ENCODE data around the gene RABGAP1L.

The RABGAP1L gene

DNA sequence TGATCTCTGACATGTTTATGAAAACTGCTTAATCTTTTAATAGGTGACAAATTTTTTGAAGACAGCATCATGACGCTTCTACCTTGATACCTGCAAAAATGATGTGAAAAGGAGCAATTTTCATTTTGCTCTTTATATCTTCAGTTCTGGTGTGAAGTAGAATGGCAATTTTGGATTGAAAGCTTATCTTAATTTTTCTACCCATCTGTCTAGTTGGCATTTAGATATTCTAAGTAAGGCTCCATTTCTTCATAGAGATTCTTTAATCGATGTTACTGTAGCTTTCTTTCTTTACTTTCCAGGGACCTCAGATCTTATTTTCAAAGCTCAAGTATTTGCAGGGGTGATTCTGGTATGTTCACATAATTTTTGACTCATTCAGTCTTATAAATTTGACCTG is 256.2 kb downstream of the RABGAP1L start:
- no peak for DNase-seq (ENCODE audit: low read depth)
- H3K4me3 ChIP-seq (ENCODE audit: low read depth, low read length) = no peak overlapping the region
- TF ChIP-seq POLR2A (IDR thresholded peaks at IDR 0.05; ENCODE audit: extremely low read depth, insufficient read length) (no peak), MYC (IDR thresholded peaks at IDR 0.05; ENCODE audit: low read depth, low read length) (no peak)
- TF ChIP-seq, protein P1, sequence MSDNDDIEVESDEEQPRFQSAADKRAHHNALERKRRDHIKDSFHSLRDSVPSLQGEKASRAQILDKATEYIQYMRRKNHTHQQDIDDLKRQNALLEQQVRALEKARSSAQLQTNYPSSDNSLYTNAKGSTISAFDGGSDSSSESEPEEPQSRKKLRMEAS (IDR thresholded peaks at IDR 0.05; ENCODE audit: low read depth, low read length) = no peak
- TF ChIP-seq, protein P2, sequence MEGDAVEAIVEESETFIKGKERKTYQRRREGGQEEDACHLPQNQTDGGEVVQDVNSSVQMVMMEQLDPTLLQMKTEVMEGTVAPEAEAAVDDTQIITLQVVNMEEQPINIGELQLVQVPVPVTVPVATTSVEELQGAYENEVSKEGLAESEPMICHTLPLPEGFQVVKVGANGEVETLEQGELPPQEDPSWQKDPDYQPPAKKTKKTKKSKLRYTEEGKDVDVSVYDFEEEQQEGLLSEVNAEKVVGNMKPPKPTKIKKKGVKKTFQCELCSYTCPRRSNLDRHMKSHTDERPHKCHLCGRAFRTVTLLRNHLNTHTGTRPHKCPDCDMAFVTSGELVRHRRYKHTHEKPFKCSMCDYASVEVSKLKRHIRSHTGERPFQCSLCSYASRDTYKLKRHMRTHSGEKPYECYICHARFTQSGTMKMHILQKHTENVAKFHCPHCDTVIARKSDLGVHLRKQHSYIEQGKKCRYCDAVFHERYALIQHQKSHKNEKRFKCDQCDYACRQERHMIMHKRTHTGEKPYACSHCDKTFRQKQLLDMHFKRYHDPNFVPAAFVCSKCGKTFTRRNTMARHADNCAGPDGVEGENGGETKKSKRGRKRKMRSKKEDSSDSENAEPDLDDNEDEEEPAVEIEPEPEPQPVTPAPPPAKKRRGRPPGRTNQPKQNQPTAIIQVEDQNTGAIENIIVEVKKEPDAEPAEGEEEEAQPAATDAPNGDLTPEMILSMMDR (IDR thresholded peaks at IDR 0.05; ENCODE audit: low read depth, low read length) = no peak

DNA sequence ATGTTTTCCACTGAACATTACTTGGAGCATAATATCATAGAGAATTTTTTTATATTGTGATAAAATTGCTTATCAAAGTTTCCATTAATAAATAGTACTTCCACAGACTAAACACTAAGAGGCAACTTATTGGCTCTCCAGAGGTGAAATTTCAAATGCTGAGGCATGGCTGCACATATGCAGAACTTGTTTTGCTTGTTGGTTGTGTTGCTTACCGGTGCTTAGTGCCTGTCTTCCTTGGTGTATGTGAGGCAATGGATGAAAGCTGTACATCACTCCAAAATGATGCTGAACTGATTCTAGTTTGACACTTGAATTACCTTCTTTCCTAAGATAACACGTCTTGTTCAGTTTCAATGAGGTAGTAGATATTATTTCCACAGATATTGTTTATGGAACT is 258.6 kb downstream of the RABGAP1L start:
- TF ChIP-seq, protein P1 (IDR thresholded peaks at IDR 0.05; ENCODE audit: low read depth, low read length) = no peak
- TF ChIP-seq MYC (IDR thresholded peaks at IDR 0.05; ENCODE audit: low read depth, low read length) (no peak), POLR2A (IDR thresholded peaks at IDR 0.05; ENCODE audit: extremely low read depth, insufficient read length) (no peak)
- TF ChIP-seq, protein P2 (IDR thresholded peaks at IDR 0.05; ENCODE audit: low read depth, low read length) = no peak
- no peak overlapping the region for H3K4me3 ChIP-seq (ENCODE audit: low read depth, low read length)
- no peak for DNase-seq (ENCODE audit: low read depth)

DNA sequence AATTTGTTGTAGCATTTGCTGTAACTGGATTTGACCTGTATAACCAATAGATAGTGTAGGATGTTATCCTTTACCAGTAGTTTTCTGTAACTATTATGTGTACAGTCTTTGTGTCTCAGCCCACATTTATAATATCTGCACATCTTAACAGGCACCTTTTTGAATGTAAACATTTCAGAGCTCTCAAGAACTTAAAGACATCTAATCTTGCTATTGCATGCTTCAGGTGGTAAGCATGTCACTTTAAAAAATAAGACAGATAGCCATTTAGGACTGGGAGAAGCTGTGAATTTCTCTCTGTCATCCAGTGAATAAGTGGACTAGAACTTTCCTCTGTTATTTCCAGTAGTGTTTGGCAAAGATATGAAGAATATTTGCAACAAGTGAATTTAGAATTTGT is 265.8 kb downstream of the RABGAP1L start:
- H3K4me3 ChIP-seq (ENCODE audit: low read depth, low read length) = no peak overlapping the region
- DNase-seq (ENCODE audit: low read depth) = no peak
- TF ChIP-seq MYC (IDR thresholded peaks at IDR 0.05; ENCODE audit: low read depth, low read length) = no peak
- TF ChIP-seq POLR2A (IDR thresholded peaks at IDR 0.05; ENCODE audit: extremely low read depth, insufficient read length) = no peak
- TF ChIP-seq, protein P1 (IDR thresholded peaks at IDR 0.05; ENCODE audit: low read depth, low read length) = no peak
- TF ChIP-seq, protein P2 (IDR thresholded peaks at IDR 0.05; ENCODE audit: low read depth, low read length) = no peak

DNA sequence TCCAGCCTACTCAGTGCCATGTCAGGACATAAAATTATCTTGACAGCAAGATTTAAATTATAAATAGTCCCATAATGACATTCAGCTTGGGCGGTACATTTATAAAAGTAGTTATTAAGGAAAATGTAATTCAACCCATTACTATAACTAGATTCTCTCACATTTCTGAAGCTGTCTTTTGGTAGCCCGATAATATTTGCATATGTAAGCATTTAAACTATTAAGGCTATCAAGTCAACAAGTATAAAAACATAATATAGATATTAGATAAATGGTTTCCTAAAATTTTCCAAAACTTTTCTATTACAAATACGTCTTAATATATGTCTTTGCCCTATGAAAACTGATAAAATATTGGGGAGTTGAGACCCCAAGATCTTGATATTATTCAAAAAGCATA is 266.8 kb downstream of the RABGAP1L start:
- DNase-seq (ENCODE audit: low read depth) = no peak
- no peak overlapping the region for H3K4me3 ChIP-seq (ENCODE audit: low read depth, low read length)
- TF ChIP-seq MYC (IDR thresholded peaks at IDR 0.05; ENCODE audit: low read depth, low read length) (no peak), POLR2A (IDR thresholded peaks at IDR 0.05; ENCODE audit: extremely low read depth, insufficient read length) (no peak)
- TF ChIP-seq, protein P2 (IDR thresholded peaks at IDR 0.05; ENCODE audit: low read depth, low read length) = no peak
- TF ChIP-seq, protein P1 (IDR thresholded peaks at IDR 0.05; ENCODE audit: low read depth, low read length) = no peak

DNA sequence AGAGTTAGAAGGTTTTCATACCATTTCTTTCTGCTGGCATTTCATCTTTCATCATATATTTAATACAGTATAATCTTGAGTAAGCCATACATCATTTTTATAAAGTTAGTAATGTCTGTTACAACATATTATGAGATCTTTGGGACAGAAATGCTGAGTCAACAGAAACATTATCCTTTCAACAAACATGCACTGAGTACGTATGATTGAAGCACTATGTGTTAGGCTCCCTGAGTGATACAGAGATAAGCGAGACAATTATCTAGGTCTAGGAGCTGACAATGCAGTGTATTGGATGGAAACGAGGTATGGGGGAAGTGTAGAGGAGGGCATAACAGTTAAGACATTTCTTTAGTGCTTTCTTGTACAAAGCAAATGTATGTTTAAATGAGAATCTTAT is 268.7 kb downstream of the RABGAP1L start:
- no peak for DNase-seq (ENCODE audit: low read depth)
- TF ChIP-seq, protein P1 (IDR thresholded peaks at IDR 0.05; ENCODE audit: low read depth, low read length) = no peak
- TF ChIP-seq, protein P2 (IDR thresholded peaks at IDR 0.05; ENCODE audit: low read depth, low read length) = no peak
- no peak for TF ChIP-seq MYC (IDR thresholded peaks at IDR 0.05; ENCODE audit: low read depth, low read length)
- TF ChIP-seq POLR2A (IDR thresholded peaks at IDR 0.05; ENCODE audit: extremely low read depth, insufficient read length) = no peak
- no peak overlapping the region for H3K4me3 ChIP-seq (ENCODE audit: low read depth, low read length)

DNA sequence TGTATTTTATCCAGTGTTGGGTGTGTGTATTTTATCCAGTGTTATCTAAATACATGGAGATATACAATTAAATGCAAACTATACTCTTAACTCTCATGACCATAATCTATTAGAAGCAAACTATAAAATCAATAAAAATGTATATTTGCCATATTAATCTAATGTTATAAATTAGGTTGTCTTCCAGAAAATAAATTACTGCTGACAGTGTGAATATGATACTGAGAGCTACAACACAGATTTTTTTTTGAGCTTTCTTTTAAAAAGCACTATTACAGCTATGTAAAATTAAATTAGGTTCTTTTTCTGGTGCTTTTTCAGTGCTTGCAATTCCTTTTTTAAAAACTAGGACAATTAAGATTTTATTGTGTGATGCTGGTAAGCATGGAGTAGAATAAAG is 269.4 kb downstream of the RABGAP1L start:
- H3K4me3 ChIP-seq (ENCODE audit: low read depth, low read length) = no peak overlapping the region
- DNase-seq (ENCODE audit: low read depth) = no peak
- TF ChIP-seq, protein P2 (IDR thresholded peaks at IDR 0.05; ENCODE audit: low read depth, low read length) = no peak
- TF ChIP-seq POLR2A (IDR thresholded peaks at IDR 0.05; ENCODE audit: extremely low read depth, insufficient read length) = no peak
- no peak for TF ChIP-seq MYC (IDR thresholded peaks at IDR 0.05; ENCODE audit: low read depth, low read length)
- TF ChIP-seq, protein P1 (IDR thresholded peaks at IDR 0.05; ENCODE audit: low read depth, low read length) = no peak
